Left ventricle myocardium inferior (tissue), 1 donor: Measurements from ENCODE around the gene SLC5A3. TPM values are rescaled to one million over a fixed set of nuclear protein-coding genes. Genes with fewer than 3 reads are reported as not detected.

ENCODE experiments used
- DNase-seq: peaks from one replicate; pipeline ENCODE4 v3.0.0-alpha.2; 2020
- H3K27ac ChIP-seq: fragments of 200-600 bp; replicated peaks from 2 replicates; pipeline ENCODE4 v1.8.0; 2021
- H3K27me3 ChIP-seq: fragments of 200-600 bp; 2 replicates; pipeline ENCODE4 v1.8.0; 2021; ENCODE audit warnings: low read depth
- H3K36me3 ChIP-seq: fragments of 200-600 bp; 2 replicates; pipeline ENCODE4 v1.8.0; 2021
- H3K4me1 ChIP-seq: fragments of 200-600 bp; 2 replicates; pipeline ENCODE4 v1.8.0; 2021
- H3K4me3 ChIP-seq: fragments of 200-600 bp; 2 replicates; pipeline ENCODE4 v1.8.0; 2021; ENCODE audit warnings: mild to moderate bottlenecking, moderate library complexity
- H3K9me3 ChIP-seq: fragments of 200-600 bp; replicated peaks from 2 replicates; pipeline ENCODE4 v1.8.0; 2021
- intact Hi-C: fragments of 100-400 bp; cut with micrococcal nuclease; formaldehyde crosslinking; loops from one replicate; pipeline ENCODE4 v1.11.0; 2022
- long read RNA-seq: library from polyadenylated mRNA; unstranded; transcript quantifications from one replicate; pipeline ENCODE4 v2.0.0, GENCODE V29; 2021
- total RNA-seq: library from RNA; stranded (reverse); fragmentation: NEBNext Ultra II Directional; extraction: Animal tissue kit (Norgen Biotek cat#: 25700); gene quantifications from one replicate; pipeline ENCODE4 v1.2.1, GENCODE V29; 2021
- TF ChIP-seq, protein P1 (sequence below): fragments of 200-600 bp; IDR thresholded peaks from 2 replicates; pipeline ENCODE4 v1.8.0; 2021; ENCODE audit warnings: antibody characterized with exemption, mild to moderate bottlenecking, borderline replicate concordance
- donor health status: DM: no; HTN: yes; CAD: no; lungs with severe emphysema.

SLC5A3 gene
- total RNA-seq: 4.7 TPM
- long read RNA-seq, full-length matches to known transcripts: 2 of 5 reads
- long read RNA-seq, partial matches to known transcripts: 0 of 5 reads
- long read RNA-seq, other reads (novel, unspliced or antisense): 3 of 5 reads

DNA sequence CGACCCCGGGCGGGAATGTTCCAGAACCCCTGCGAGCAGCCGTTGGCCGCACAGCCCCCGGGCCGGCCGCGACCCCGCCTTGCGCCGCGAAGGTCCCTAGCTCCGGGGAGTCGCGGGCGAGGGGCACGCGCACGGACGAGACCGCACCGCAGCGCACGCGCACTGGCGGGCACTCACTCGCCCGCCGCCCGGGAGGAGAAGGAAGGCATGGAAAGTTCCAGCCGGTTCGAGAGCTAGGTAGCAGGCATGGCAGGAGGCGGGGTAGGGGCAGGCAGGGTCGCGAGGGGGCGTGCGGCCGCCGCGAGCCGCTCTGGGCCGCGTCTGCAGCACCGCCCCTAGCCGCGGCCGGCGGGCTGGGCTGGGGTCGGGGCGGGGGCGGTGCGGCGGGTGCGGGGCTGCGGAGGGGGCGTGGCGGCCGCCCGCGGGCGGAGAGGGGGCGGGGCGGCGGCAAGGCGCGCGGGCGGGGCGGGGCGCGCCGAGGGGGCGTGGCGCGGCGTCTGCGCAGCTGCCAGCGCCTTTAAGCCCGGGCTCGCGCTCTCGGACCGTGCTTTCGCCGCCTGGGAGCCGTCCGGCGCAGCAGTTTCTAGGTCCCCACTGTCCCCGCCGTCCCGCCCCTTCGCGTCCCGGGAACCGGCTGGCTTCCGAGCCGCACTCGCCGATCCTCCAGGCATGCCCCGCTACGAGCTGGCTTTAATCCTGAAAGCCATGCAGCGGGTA lies at the start of gene SLC5A3, which contains the start of gene MRPS6:
Gene SLC5A3 (plus strand): TSS at position 547 of the 717 bp plus-strand sequence. CDS start 21,621 bp downstream, outside the sequence.
Gene MRPS6 (plus strand): TSS at position 547 of the 717 bp plus-strand sequence. CDS start 123 bp downstream, at position 670.
- Histone ChIP-seq H3K27ac (peak within 1 kb of the TSS; percentile 93), H3K4me3 (peak within 1 kb of the TSS; percentile 86), H3K4me1 (peaks cover 47% of the 10 kb centered on the region), H3K9me3 (no peaks in the 10 kb centered on the region), H3K27me3 (no peaks in the 10 kb centered on the region), H3K36me3 (no peaks in the 10 kb centered on the region)
- intact Hi-C loops: no loop called here
- TF ChIP-seq, protein P1, sequence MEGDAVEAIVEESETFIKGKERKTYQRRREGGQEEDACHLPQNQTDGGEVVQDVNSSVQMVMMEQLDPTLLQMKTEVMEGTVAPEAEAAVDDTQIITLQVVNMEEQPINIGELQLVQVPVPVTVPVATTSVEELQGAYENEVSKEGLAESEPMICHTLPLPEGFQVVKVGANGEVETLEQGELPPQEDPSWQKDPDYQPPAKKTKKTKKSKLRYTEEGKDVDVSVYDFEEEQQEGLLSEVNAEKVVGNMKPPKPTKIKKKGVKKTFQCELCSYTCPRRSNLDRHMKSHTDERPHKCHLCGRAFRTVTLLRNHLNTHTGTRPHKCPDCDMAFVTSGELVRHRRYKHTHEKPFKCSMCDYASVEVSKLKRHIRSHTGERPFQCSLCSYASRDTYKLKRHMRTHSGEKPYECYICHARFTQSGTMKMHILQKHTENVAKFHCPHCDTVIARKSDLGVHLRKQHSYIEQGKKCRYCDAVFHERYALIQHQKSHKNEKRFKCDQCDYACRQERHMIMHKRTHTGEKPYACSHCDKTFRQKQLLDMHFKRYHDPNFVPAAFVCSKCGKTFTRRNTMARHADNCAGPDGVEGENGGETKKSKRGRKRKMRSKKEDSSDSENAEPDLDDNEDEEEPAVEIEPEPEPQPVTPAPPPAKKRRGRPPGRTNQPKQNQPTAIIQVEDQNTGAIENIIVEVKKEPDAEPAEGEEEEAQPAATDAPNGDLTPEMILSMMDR: peak; percentile 7
- DNase-seq: peak; percentile 86

DNA sequence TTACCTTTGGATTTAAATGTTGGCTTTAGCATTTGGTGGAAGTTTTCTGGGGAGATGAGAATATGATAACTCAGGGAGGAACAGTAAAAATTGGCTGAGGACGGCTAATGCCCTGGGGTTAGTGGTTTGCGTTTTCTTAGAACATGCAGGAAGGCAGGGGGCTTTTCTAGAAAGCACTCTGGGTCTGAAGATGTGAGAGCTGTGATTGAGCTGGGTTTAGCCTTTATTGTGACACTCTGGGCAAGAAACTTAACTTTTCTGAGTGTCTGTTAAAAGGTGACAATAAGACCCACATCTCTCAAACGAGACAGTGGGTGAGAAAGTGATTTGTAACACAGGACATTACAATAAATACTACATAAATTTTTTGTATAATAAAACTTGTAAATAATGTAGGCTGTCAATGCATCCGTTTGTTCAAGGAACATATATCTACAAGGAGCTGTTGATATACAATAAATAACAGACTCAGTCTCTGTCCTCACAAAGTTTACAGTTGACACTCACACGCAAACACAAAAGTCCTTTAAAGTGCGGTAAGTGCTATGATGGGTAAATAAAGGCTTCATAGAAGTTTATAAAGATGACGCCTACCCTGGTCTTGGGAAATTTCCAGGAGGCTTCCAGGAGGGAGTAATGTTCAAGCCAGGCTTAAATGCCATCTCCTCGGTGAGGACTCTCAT lies 49.5 kb upstream of the SLC5A3 start:
- Histone ChIP-seq H3K4me3 (no peak overlapping the region), H3K4me1 (no peaks in the 10 kb centered on the region), H3K27ac (no peak overlapping the region), H3K9me3 (peaks cover 18% of the 10 kb centered on the region), H3K36me3 (no peaks in the 10 kb centered on the region), H3K27me3 (no peaks in the 10 kb centered on the region)
- TF ChIP-seq, protein P1: no peak
- intact Hi-C loops: no loop called here
- DNase-seq: no peak

DNA sequence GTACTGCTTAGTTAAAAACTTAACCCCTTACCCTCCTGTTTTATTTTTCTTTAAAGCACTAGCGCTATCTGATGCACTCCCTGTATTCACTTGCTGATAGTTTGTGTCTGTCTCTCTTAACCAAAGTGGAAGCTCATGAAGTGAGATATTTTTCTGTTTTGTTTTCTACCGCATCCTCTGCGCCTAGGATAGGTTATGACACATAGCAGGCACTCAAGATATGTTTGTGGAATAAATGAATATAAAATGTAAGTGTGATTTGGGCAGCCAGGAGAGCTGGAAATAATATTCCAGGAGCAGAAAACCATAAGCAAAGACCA lies 49.0 kb upstream of the SLC5A3 start:
- H3K4me3 ChIP-seq: no peak overlapping the region
- no peaks in the 10 kb centered on the region for H3K4me1 ChIP-seq
- TF ChIP-seq, protein P1: no peak
- DNase-seq: no peak
- no peaks in the 10 kb centered on the region for H3K36me3 ChIP-seq
- intact Hi-C loops: no loop called here
- H3K27ac ChIP-seq: no peak overlapping the region
- H3K9me3 ChIP-seq: peaks cover 18% of the 10 kb centered on the region
- no peaks in the 10 kb centered on the region for H3K27me3 ChIP-seq

DNA sequence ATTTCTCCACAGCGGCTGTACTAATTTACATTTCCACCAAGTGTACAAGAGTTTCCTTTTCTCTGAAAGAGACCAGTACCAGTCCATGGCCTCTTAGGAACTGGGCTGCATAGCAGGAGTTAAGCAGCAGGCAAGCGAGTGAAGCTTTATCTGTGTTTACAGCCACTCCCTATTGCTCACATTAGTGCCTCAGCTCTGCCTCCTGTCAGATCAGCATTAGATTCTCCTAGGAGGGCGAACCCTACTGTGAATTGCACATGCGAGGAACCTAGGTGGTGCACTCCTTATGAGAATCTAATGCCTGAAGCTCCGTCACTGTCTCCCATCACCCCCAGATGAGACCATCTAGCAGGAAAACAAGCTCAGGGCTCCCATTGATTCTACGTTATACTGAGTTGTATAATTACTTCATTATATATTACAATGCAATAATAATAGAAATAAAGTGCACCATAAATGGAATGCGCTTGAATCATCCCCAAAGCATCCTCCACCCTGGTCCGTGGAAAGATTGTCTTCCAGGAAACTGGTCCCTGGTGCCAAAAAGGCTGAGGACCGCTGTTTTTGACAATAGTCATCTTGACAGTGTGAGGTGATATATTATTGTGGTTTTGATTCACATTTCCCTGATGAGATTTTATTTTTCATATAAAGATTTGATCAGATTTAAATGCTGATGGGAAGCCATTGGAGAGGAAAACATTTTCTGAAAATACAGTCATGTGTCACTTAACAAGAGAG lies 45.5 kb upstream of the SLC5A3 start:
- no peaks in the 10 kb centered on the region for H3K27me3 ChIP-seq
- no peak overlapping the region for H3K4me3 ChIP-seq
- no peak for DNase-seq
- no peak overlapping the region for H3K27ac ChIP-seq
- no peaks in the 10 kb centered on the region for H3K4me1 ChIP-seq
- peaks cover 10% of the 10 kb centered on the region for H3K9me3 ChIP-seq
- no peaks in the 10 kb centered on the region for H3K36me3 ChIP-seq
- TF ChIP-seq, protein P1: no peak
- intact Hi-C loops: no loop called here

DNA sequence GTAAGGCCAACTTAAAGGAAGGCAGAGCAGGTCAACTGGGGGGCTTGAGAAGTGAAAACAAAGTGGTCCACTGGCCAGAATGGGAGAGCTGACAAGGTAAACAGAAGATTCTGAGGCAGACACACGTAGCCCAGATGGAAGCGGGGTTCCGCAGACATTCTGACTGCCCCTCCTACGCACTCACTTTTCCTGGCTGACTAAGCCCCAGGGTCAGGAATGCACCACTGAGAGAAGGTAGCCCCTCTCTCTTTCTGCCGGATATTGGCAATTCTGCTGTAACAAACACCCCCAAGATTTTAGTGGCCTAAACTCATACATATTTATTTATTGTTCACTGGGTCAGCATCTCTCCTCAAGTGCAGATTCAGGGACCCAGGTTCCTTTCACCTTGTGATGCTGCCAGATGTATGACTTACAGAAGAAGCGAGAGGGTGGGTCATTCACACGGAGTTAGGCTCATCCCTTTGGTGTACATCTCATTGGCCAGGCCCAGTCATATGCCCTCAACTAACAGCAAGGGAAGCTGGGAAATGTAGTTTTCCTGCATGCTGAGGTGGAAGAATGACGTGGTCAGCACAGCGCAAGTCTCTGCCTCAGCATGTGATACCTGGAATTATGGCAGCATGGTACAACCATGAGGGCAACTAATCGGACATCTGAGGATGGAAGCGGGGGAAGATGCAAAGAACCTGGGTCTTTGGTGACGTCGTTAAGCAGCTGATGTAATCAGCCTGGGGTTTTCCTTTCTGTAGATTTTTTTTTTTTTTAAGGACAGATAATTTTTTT lies 43.4 kb upstream of the SLC5A3 start:
- no peak for DNase-seq
- H3K27me3 ChIP-seq: no peaks in the 10 kb centered on the region
- H3K27ac ChIP-seq: no peak overlapping the region
- no peaks in the 10 kb centered on the region for H3K36me3 ChIP-seq
- intact Hi-C loops: no loop called here
- TF ChIP-seq, protein P1: no peak
- peak overlapping the region; percentile 27 for H3K4me3 ChIP-seq
- no peaks in the 10 kb centered on the region for H3K4me1 ChIP-seq
- H3K9me3 ChIP-seq: peaks cover 10% of the 10 kb centered on the region
